Mononuclear cell (primary cell): ENCODE measurements around the gene FAM184A. TPM values are rescaled to one million over a fixed set of nuclear protein-coding genes. Genes with fewer than 3 reads are reported as not detected.

Source experiments
- H3K27me3 ChIP-seq: 2 replicates; pipeline ENCODE4 v1.6.0; 2011; ENCODE audit warnings: low read length, control low read depth; ENCODE audit not compliant: insufficient read depth
- H3K4me1 ChIP-seq: 2 replicates; pipeline ENCODE4 v1.5.1; 2011; ENCODE audit warnings: mild to moderate bottlenecking, low read length, control low read depth; ENCODE audit not compliant: insufficient read depth
- H3K4me3 ChIP-seq: 2 replicates; pipeline ENCODE4 v1.5.1; 2011; ENCODE audit warnings: mild to moderate bottlenecking, low read length, moderate library complexity
- H3K9me3 ChIP-seq: 2 replicates; pipeline ENCODE4 v1.5.1; 2011; ENCODE audit warnings: low read depth, mild to moderate bottlenecking, control low read depth, low read length
- total RNA-seq: library from RNA; depleted of rRNA; stranded (reverse); fragments of >200 nt; gene quantifications from one replicate; pipeline ENCODE4 v1.2.3, GENCODE V29; 2012

Gene FAM184A
- total RNA-seq, 1 donor: 2.3 TPM

- no peaks in the 10 kb centered on the region for H3K9me3 ChIP-seq
- no peak overlapping the region for H3K4me3 ChIP-seq
- no peaks in the 10 kb centered on the region for H3K4me1 ChIP-seq
- H3K27me3 ChIP-seq: no peaks in the 10 kb centered on the region
These were observed 26.1 kb downstream of the FAM184A start for GRCh38 chr6:119052292-119052889.

GRCh38 chr6:119044255-119044654 lies 34.2 kb downstream of the FAM184A start:
- Histone ChIP-seq H3K27me3 (no peaks in the 10 kb centered on the region), H3K4me3 (no peak overlapping the region)

GRCh38 chr6:119043783-119044182 lies 34.7 kb downstream of the FAM184A start:
- no peaks in the 10 kb centered on the region for H3K4me1 ChIP-seq
- no peaks in the 10 kb centered on the region for H3K9me3 ChIP-seq
- H3K4me3 ChIP-seq: no peak overlapping the region
- no peaks in the 10 kb centered on the region for H3K27me3 ChIP-seq

More at GRCh38 chr6:119044255-119044654, 34.2 kb downstream of the FAM184A start:
- Histone ChIP-seq H3K4me1 (no peaks in the 10 kb centered on the region), H3K9me3 (no peaks in the 10 kb centered on the region)

GRCh38 chr6:119043265-119043664 lies 35.2 kb downstream of the FAM184A start:
- Histone ChIP-seq H3K9me3 (no peaks in the 10 kb centered on the region), H3K27me3 (no peaks in the 10 kb centered on the region), H3K4me3 (no peak overlapping the region), H3K4me1 (no peaks in the 10 kb centered on the region)

GRCh38 chr6:119040636-119041035 lies 37.8 kb downstream of the FAM184A start:
- H3K4me1 ChIP-seq: no peaks in the 10 kb centered on the region
- no peaks in the 10 kb centered on the region for H3K9me3 ChIP-seq
- no peak overlapping the region for H3K4me3 ChIP-seq
- no peaks in the 10 kb centered on the region for H3K27me3 ChIP-seq

- no peaks in the 10 kb centered on the region for H3K9me3 ChIP-seq
- H3K4me1 ChIP-seq: no peaks in the 10 kb centered on the region
- no peak overlapping the region for H3K4me3 ChIP-seq
- no peaks in the 10 kb centered on the region for H3K27me3 ChIP-seq
These were observed 38.2 kb downstream of the FAM184A start for GRCh38 chr6:119040229-119040628.

GRCh38 chr6:119037941-119038623 lies 40.4 kb downstream of the FAM184A start:
- Histone ChIP-seq H3K9me3 (no peaks in the 10 kb centered on the region), H3K27me3 (no peaks in the 10 kb centered on the region), H3K4me3 (no peak overlapping the region), H3K4me1 (no peaks in the 10 kb centered on the region)

GRCh38 chr6:119037264-119037663 lies 41.2 kb downstream of the FAM184A start:
- Histone ChIP-seq H3K4me3 (no peak overlapping the region), H3K4me1 (no peaks in the 10 kb centered on the region), H3K9me3 (no peaks in the 10 kb centered on the region), H3K27me3 (no peaks in the 10 kb centered on the region)

GRCh38 chr6:119036081-119036480 lies 42.4 kb downstream of the FAM184A start:
- Histone ChIP-seq H3K4me1 (no peaks in the 10 kb centered on the region), H3K4me3 (no peak overlapping the region), H3K27me3 (no peaks in the 10 kb centered on the region), H3K9me3 (no peaks in the 10 kb centered on the region)

- Histone ChIP-seq H3K4me1 (no peaks in the 10 kb centered on the region), H3K4me3 (no peak overlapping the region), H3K9me3 (no peaks in the 10 kb centered on the region), H3K27me3 (no peaks in the 10 kb centered on the region)
These were observed 43.0 kb downstream of the FAM184A start for GRCh38 chr6:119035459-119035858.

- no peaks in the 10 kb centered on the region for H3K4me1 ChIP-seq
- H3K9me3 ChIP-seq: no peaks in the 10 kb centered on the region
- H3K27me3 ChIP-seq: no peaks in the 10 kb centered on the region
- H3K4me3 ChIP-seq: no peak overlapping the region
These were observed 43.5 kb downstream of the FAM184A start for GRCh38 chr6:119034827-119035458.

- H3K27me3 ChIP-seq: no peaks in the 10 kb centered on the region
- H3K4me3 ChIP-seq: no peak overlapping the region
- no peaks in the 10 kb centered on the region for H3K9me3 ChIP-seq
- H3K4me1 ChIP-seq: no peaks in the 10 kb centered on the region
These were observed 46.0 kb downstream of the FAM184A start for GRCh38 chr6:119032428-119032827.

- Histone ChIP-seq H3K4me1 (no peaks in the 10 kb centered on the region), H3K4me3 (no peak overlapping the region), H3K27me3 (no peaks in the 10 kb centered on the region), H3K9me3 (no peaks in the 10 kb centered on the region)
These were observed 47.7 kb downstream of the FAM184A start for GRCh38 chr6:119030759-119031158.

GRCh38 chr6:119028091-119028490 lies 50.4 kb downstream of the FAM184A start:
- Histone ChIP-seq H3K4me1 (no peaks in the 10 kb centered on the region), H3K4me3 (no peak overlapping the region), H3K9me3 (no peaks in the 10 kb centered on the region), H3K27me3 (no peaks in the 10 kb centered on the region)

- Histone ChIP-seq H3K9me3 (no peaks in the 10 kb centered on the region), H3K4me1 (no peaks in the 10 kb centered on the region), H3K4me3 (no peak overlapping the region), H3K27me3 (no peaks in the 10 kb centered on the region)
These were observed 51.0 kb downstream of the FAM184A start for GRCh38 chr6:119027465-119027864.

GRCh38 chr6:119026822-119027221 lies 51.6 kb downstream of the FAM184A start:
- Histone ChIP-seq H3K27me3 (no peaks in the 10 kb centered on the region), H3K4me1 (no peaks in the 10 kb centered on the region), H3K9me3 (no peaks in the 10 kb centered on the region), H3K4me3 (no peak overlapping the region)
